Loucy (cell line): ENCODE results near the gene TMEM135.

ENCODE experiments used
- H2AFZ ChIP-seq: fragments of 200-600 bp; sonication (generic); 2 replicates; pipeline ENCODE4 v1.6.0; 2016; ENCODE audit warnings: antibody characterized with exemption, mild to moderate bottlenecking, low read length, moderate library complexity
- H3F3A ChIP-seq: fragments of 200-600 bp; 2 replicates; pipeline ENCODE4 v1.6.0; 2016; ENCODE audit warnings: antibody characterized with exemption, low read depth, mild to moderate bottlenecking
- H3K27me3 ChIP-seq: fragments of 200-600 bp; sonication (generic); 2 replicates; pipeline ENCODE4 v1.6.1; 2014; ENCODE audit warnings: low read length, mild to moderate bottlenecking; ENCODE audit not compliant: insufficient read depth, poor library complexity, severe bottlenecking
- H3K36me3 ChIP-seq: fragments of 200-600 bp; sonication (generic); 2 replicates; pipeline ENCODE4 v1.6.1; 2016; ENCODE audit warnings: low read length; ENCODE audit not compliant: insufficient read depth
- H3K4me1 ChIP-seq: fragments of 200-600 bp; sonication (generic); 2 replicates; pipeline ENCODE4 v1.5.1; 2014; ENCODE audit warnings: low read length, mild to moderate bottlenecking; ENCODE audit not compliant: insufficient read depth, poor library complexity, severe bottlenecking
- H3K4me2 ChIP-seq: fragments of 200-600 bp; sonication (generic); 2 replicates; pipeline ENCODE4 v1.6.0; 2014; ENCODE audit warnings: antibody characterized with exemption, low read length, low read depth, mild to moderate bottlenecking; ENCODE audit not compliant: poor library complexity, severe bottlenecking
- H3K4me3 ChIP-seq: fragments of 200-600 bp; sonication (generic); 2 replicates; pipeline ENCODE4 v1.5.1; 2014; ENCODE audit warnings: low read length, mild to moderate bottlenecking, mixed read lengths; ENCODE audit not compliant: poor library complexity, severe bottlenecking
- H3K79me2 ChIP-seq: fragments of 200-600 bp; sonication (generic); 2 replicates; pipeline ENCODE4 v1.6.1; 2014; ENCODE audit warnings: low read length; ENCODE audit not compliant: insufficient read depth
- H3K9ac ChIP-seq: fragments of 200-600 bp; sonication (generic); 2 replicates; pipeline ENCODE4 v1.6.0; 2014; ENCODE audit warnings: mild to moderate bottlenecking, low read depth, low read length, moderate library complexity; ENCODE audit not compliant: poor library complexity, severe bottlenecking
- H3K9me2 ChIP-seq: fragments of 200-600 bp; sonication (generic); replicated peaks from 2 replicates; pipeline ENCODE4 v1.6.1; 2016; ENCODE audit warnings: low read depth, low read length, mixed read lengths
- H3K9me3 ChIP-seq: fragments of 200-600 bp; sonication (generic); 2 replicates; pipeline ENCODE4 v1.6.1; 2014; ENCODE audit warnings: mild to moderate bottlenecking, antibody characterized with exemption, low read length, low read depth; ENCODE audit not compliant: insufficient read depth
- H4K20me1 ChIP-seq: fragments of 200-600 bp; sonication (generic); 2 replicates; pipeline ENCODE4 v1.6.0; 2014; ENCODE audit warnings: antibody characterized with exemption, low read length, mild to moderate bottlenecking; ENCODE audit not compliant: insufficient read depth, poor library complexity, severe bottlenecking
- CTCF ChIP-seq: fragments of 200-600 bp; sonication (generic); conservative IDR thresholded peaks from 2 replicates; pipeline ENCODE4 v1.5.1; 2014; ENCODE audit warnings: mild to moderate bottlenecking, antibody characterized with exemption, low read length
- EZH2phosphoT487 ChIP-seq: fragments of 200-600 bp; IDR thresholded peaks from 2 replicates; pipeline ENCODE4 v1.6.1; 2018; ENCODE audit warnings: antibody characterized with exemption, mild to moderate bottlenecking, moderate library complexity, borderline replicate concordance

The TMEM135 gene

GRCh38 chr11:87173185-87174039 lies 135.7 kb downstream of the TMEM135 start:
- H3K4me3 ChIP-seq: no peak overlapping the region
- no peaks in the 10 kb centered on the region for H3K27me3 ChIP-seq
- TF ChIP-seq EZH2phosphoT487 (no peak), CTCF (no peak)
- H4K20me1 ChIP-seq: peaks cover 8% of the 10 kb centered on the region
- H3K4me2 ChIP-seq: no peak overlapping the region
- H2AFZ ChIP-seq: no peak overlapping the region
- no peak overlapping the region for H3K9ac ChIP-seq
- peaks cover 19% of the 10 kb centered on the region for H3K4me1 ChIP-seq
- H3K9me2 ChIP-seq: no peaks in the 10 kb centered on the region
- no peaks in the 10 kb centered on the region for H3F3A ChIP-seq
- no peaks in the 10 kb centered on the region for H3K9me3 ChIP-seq
- H3K36me3 ChIP-seq: 0 out of 2 replicates have a peak, but pooled peaks cover 5% of the 10 kb centered on the region
- H3K79me2 ChIP-seq: no peaks in the 10 kb centered on the region

GRCh38 chr11:87174870-87175269 lies 137.1 kb downstream of the TMEM135 start:
- Histone ChIP-seq H4K20me1 (peaks cover 8% of the 10 kb centered on the region), H3K27me3 (no peaks in the 10 kb centered on the region), H3K9me2 (no peaks in the 10 kb centered on the region), H2AFZ (no peak overlapping the region), H3K79me2 (no peaks in the 10 kb centered on the region), H3K9ac (no peak overlapping the region), H3K4me3 (no peak overlapping the region), H3K4me2 (no peak overlapping the region), H3K9me3 (no peaks in the 10 kb centered on the region), H3K4me1 (peaks cover 19% of the 10 kb centered on the region), H3F3A (no peaks in the 10 kb centered on the region), H3K36me3 (0 out of 2 replicates have a peak, but pooled peaks cover 12% of the 10 kb centered on the region)
- no peak for TF ChIP-seq EZH2phosphoT487
- no peak for TF ChIP-seq CTCF

- TF ChIP-seq EZH2phosphoT487: no peak
- TF ChIP-seq CTCF: no peak
- H3K4me1 ChIP-seq: peaks cover 19% of the 10 kb centered on the region
- no peaks in the 10 kb centered on the region for H3F3A ChIP-seq
- H3K9ac ChIP-seq: no peak overlapping the region
- no peak overlapping the region for H2AFZ ChIP-seq
- no peaks in the 10 kb centered on the region for H3K9me2 ChIP-seq
- H3K27me3 ChIP-seq: no peaks in the 10 kb centered on the region
- H3K9me3 ChIP-seq: no peaks in the 10 kb centered on the region
- H3K36me3 ChIP-seq: 0 out of 2 replicates have a peak, but pooled peaks cover 12% of the 10 kb centered on the region
- H4K20me1 ChIP-seq: peaks cover 8% of the 10 kb centered on the region
- no peak overlapping the region for H3K4me3 ChIP-seq
- H3K79me2 ChIP-seq: no peaks in the 10 kb centered on the region
- no peak overlapping the region for H3K4me2 ChIP-seq
Observed at GRCh38 chr11:87176044-87176443, 138.3 kb downstream of the TMEM135 start.
